Measurements from ENCODE around the gene GPR137C.

GPR137C gene

DNA sequence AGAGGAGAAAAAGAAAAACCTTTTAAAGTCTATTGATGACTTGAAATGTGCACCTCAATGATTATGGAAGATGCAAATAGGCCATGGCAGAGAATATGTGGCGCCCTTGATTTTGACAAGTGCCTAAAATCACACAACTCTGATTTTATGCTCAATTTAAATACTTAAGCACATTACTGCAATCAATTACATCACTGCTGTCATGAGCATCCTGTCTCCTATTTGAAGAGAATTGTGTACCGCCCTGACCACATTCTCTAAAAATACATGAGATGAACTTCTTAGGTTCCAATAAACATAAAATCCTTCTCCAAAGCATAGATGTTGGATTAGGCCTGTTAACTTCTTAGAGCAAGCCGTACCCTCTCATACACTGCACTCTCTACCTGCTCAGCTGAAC is 2.0 kb upstream of the GPR137C start:
- Histone ChIP-seq H3K4me3 (ENCODE audit: low read depth in 1 of 2, low read length in 2 of 2) (peak overlapping the region in 1 of 2 experiments; percentile 75; a peak in 2 of 4 replicates), H3K79me2 (ENCODE audit: insufficient read depth, low read length) (peaks cover 39% of the 10 kb centered on the region), H3K36me3 (ENCODE audit: insufficient read depth, low read length) (no peaks in the 10 kb centered on the region; the same call in 1 of the 2 replicates), H3K27ac (ENCODE audit: low read length) (peak overlapping the region; percentile 81), H2AFZ (ENCODE audit: low read depth, low read length) (no peak overlapping the region), H3K4me2 (ENCODE audit: insufficient read depth, low read length) (peak overlapping the region; percentile 75), H4K20me1 (ENCODE audit: insufficient read depth, low read length) (no peaks in the 10 kb centered on the region), H3K4me1 (ENCODE audit: insufficient read depth, low read length) (peaks cover 35% of the 10 kb centered on the region), H3K27me3 (ENCODE audit: insufficient read depth, low read length, poor library complexity) (no peaks in the 10 kb centered on the region), H3K9me3 (ENCODE audit: insufficient read depth, low read length, severe bottlenecking) (no peaks in the 10 kb centered on the region), H3K9ac (ENCODE audit: low read depth, low read length) (peak overlapping the region; percentile 76)
- ATAC-seq (ENCODE audit: insufficient read depth, low read depth) (no peak), DNase-seq (no peak)
- TF ChIP-seq CTCF (IDR thresholded peaks at IDR 0.05; ENCODE audit: borderline replicate concordance, extremely low read depth, low read length, poor library complexity, severe bottlenecking) = no peak
- TF ChIP-seq EZH2 (IDR thresholded peaks at IDR 0.05; ENCODE audit: borderline replicate concordance, low read depth, low read length, severe bottlenecking) = no peak

- Histone ChIP-seq H4K20me1 (ENCODE audit: insufficient read depth, low read length) (no peaks in the 10 kb centered on the region), H3K9me3 (ENCODE audit: insufficient read depth, low read length, severe bottlenecking) (no peaks in the 10 kb centered on the region), H3K4me3 (ENCODE audit: low read depth in 1 of 2, low read length in 2 of 2) (peak overlapping the region; percentile 72 to 75), H3K4me1 (ENCODE audit: insufficient read depth, low read length) (peaks cover 35% of the 10 kb centered on the region), H3K27me3 (ENCODE audit: insufficient read depth, low read length, poor library complexity) (no peaks in the 10 kb centered on the region), H2AFZ (ENCODE audit: low read depth, low read length) (peak overlapping the region; percentile 92), H3K36me3 (ENCODE audit: insufficient read depth, low read length) (no peaks in the 10 kb centered on the region; the same call in 1 of the 2 replicates), H3K9ac (ENCODE audit: low read depth, low read length) (peak overlapping the region; percentile 76), H3K27ac (ENCODE audit: low read length) (peak overlapping the region; percentile 81), H3K79me2 (ENCODE audit: insufficient read depth, low read length) (peaks cover 39% of the 10 kb centered on the region), H3K4me2 (ENCODE audit: insufficient read depth, low read length) (peak overlapping the region; percentile 75)
- ATAC-seq (ENCODE audit: insufficient read depth, low read depth) = no peak
- TF ChIP-seq CTCF (IDR thresholded peaks at IDR 0.05; ENCODE audit: borderline replicate concordance, extremely low read depth, low read length, poor library complexity, severe bottlenecking) (no peak), EZH2 (IDR thresholded peaks at IDR 0.05; ENCODE audit: borderline replicate concordance, low read depth, low read length, severe bottlenecking) (no peak)
- no peak for DNase-seq
Observed at GRCh38 chr14:52551205-52551604, 1.4 kb upstream of the GPR137C start.

DNA sequence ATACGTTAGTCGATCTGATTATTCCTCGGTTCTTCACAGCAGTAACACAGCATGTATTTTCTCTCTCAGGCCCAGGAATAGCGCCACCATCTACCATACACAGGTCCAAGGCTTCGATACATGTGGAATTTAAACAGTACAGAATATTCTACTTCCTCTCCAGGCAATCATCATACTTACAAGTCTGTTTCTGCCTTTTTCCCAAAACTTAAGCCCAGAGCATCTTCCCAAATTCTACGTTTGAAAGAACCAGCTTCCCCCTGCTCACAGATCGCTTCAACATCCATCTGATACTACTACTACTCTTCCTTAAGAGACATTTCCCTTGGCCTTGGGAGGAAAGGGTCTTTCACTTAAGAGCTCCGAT is 957 bp upstream of the GPR137C start:
- Histone ChIP-seq H3K4me3 (ENCODE audit: low read depth in 1 of 2, low read length in 2 of 2) (peak overlapping the region; percentile 72 to 75), H3K27me3 (ENCODE audit: insufficient read depth, low read length, poor library complexity) (no peaks in the 10 kb centered on the region), H3K36me3 (ENCODE audit: insufficient read depth, low read length) (no peaks in the 10 kb centered on the region; the same call in 1 of the 2 replicates), H3K4me2 (ENCODE audit: insufficient read depth, low read length) (peak overlapping the region; percentile 75), H3K9me3 (ENCODE audit: insufficient read depth, low read length, severe bottlenecking) (no peaks in the 10 kb centered on the region), H2AFZ (ENCODE audit: low read depth, low read length) (peak overlapping the region; percentile 92), H3K79me2 (ENCODE audit: insufficient read depth, low read length) (peaks cover 39% of the 10 kb centered on the region), H3K9ac (ENCODE audit: low read depth, low read length) (peak overlapping the region; percentile 76), H3K27ac (ENCODE audit: low read length) (peak overlapping the region; percentile 81), H3K4me1 (ENCODE audit: insufficient read depth, low read length) (peaks cover 35% of the 10 kb centered on the region), H4K20me1 (ENCODE audit: insufficient read depth, low read length) (no peaks in the 10 kb centered on the region)
- DNase-seq (peak; percentile 23), ATAC-seq (ENCODE audit: insufficient read depth, low read depth) (no peak)
- TF ChIP-seq EZH2 (IDR thresholded peaks at IDR 0.05; ENCODE audit: borderline replicate concordance, low read depth, low read length, severe bottlenecking) = no peak
- peak; percentile 68 for TF ChIP-seq CTCF (IDR thresholded peaks at IDR 0.05; ENCODE audit: borderline replicate concordance, extremely low read depth, low read length, poor library complexity, severe bottlenecking)
